NCI-H510A (cell line): ENCODE results near the gene AGAP1.

Source experiments
- DNase-seq: peaks from one replicate; lab custom pipeline; 2025; lab: John Stamatoyannopoulos, UW

Gene AGAP1

GRCh38 chr2:236162882-236163470 lies 669.1 kb downstream of the AGAP1 start:
- DNase-seq = no peak

- DNase-seq = no peak
These were observed 669.8 kb downstream of the AGAP1 start for GRCh38 chr2:236163471-236164200.

GRCh38 chr2:236164201-236164924 lies 670.5 kb downstream of the AGAP1 start:
- DNase-seq = no peak

- no peak for DNase-seq
These were observed 671.3 kb downstream of the AGAP1 start for GRCh38 chr2:236164925-236165841.

- DNase-seq = no peak
These were observed 672.3 kb downstream of the AGAP1 start for GRCh38 chr2:236165842-236166795.

- peak; percentile 25 for DNase-seq
These were observed 673.0 kb downstream of the AGAP1 start for GRCh38 chr2:236166796-236167296.

GRCh38 chr2:236167297-236168109 lies 673.7 kb downstream of the AGAP1 start:
- peak; percentile 52 for DNase-seq

- DNase-seq = peak; percentile 81
These were observed 674.6 kb downstream of the AGAP1 start, which contains the start of gene GBX2 for GRCh38 chr2:236168110-236169080. TSS of gene GBX2 (minus strand) at chr2:236168386. CDS start at chr2:236167971, 415 bp downstream.

GRCh38 chr2:236169151-236169721 lies 675.4 kb downstream of the AGAP1 start:
- no peak for DNase-seq

- DNase-seq = no peak
These were observed 676.1 kb downstream of the AGAP1 start for GRCh38 chr2:236169741-236170589.

- DNase-seq = no peak
These were observed 676.8 kb downstream of the AGAP1 start for GRCh38 chr2:236170590-236171165.

- no peak for DNase-seq
These were observed 677.4 kb downstream of the AGAP1 start for GRCh38 chr2:236171181-236171679.

- no peak for DNase-seq
These were observed 677.9 kb downstream of the AGAP1 start for GRCh38 chr2:236171680-236172254.

- no peak for DNase-seq
These were observed 678.6 kb downstream of the AGAP1 start for GRCh38 chr2:236172255-236173035.

- no peak for DNase-seq
These were observed 679.3 kb downstream of the AGAP1 start for GRCh38 chr2:236173036-236173728.
